Glutamatergic neuron (in vitro differentiated cells): ENCODE data around the gene ARF6. TPM values are rescaled to one million over a fixed set of nuclear protein-coding genes. Genes with fewer than 3 reads are reported as not detected.

Source experiments
- DNase-seq: peaks from one replicate; pipeline ENCODE4 v3.0.0; 2022
- H3K27ac Mint-ChIP-seq: one replicate; pipeline ENCODE4 v1.8.0; 2020; ENCODE audit warnings: mild to moderate bottlenecking, mixed read lengths, inconsistent platforms; ENCODE audit not compliant: unreplicated experiment
- H3K27me3 Mint-ChIP-seq: one replicate; pipeline ENCODE4 v1.8.0; 2020; ENCODE audit warnings: mild to moderate bottlenecking, moderate library complexity, mixed read lengths, inconsistent platforms; ENCODE audit not compliant: unreplicated experiment
- H3K36me3 Mint-ChIP-seq: one replicate; pipeline ENCODE4 v1.8.0; 2020; ENCODE audit warnings: mild to moderate bottlenecking, mixed read lengths, inconsistent platforms; ENCODE audit not compliant: unreplicated experiment
- H3K4me1 Mint-ChIP-seq: one replicate; pipeline ENCODE4 v1.8.0; 2020; ENCODE audit warnings: mild to moderate bottlenecking, low read depth, mixed read lengths, inconsistent platforms; ENCODE audit not compliant: unreplicated experiment
- H3K4me3 Mint-ChIP-seq: one replicate; pipeline ENCODE4 v1.8.0; 2020; ENCODE audit warnings: mild to moderate bottlenecking, mixed read lengths, inconsistent platforms; ENCODE audit not compliant: unreplicated experiment
- H3K9me3 Mint-ChIP-seq: one replicate; pipeline ENCODE4 v1.8.0; 2020; ENCODE audit warnings: mild to moderate bottlenecking, moderate library complexity, mixed read lengths, inconsistent platforms; ENCODE audit not compliant: unreplicated experiment
- CTCF ChIP-seq: fragments of 200-600 bp; sonication (generic); IDR thresholded peaks from one replicate; pipeline ENCODE4 v1.5.0; 2021; ENCODE audit not compliant: partially characterized antibody, unreplicated experiment
- total RNA-seq: library from RNA; stranded (reverse); fragmentation: NEBNext Ultra II Directional; extraction: Animal tissue kit (Norgen Biotek cat#: 25700); gene quantifications from one replicate; pipeline ENCODE4 v1.2.1, GENCODE V29; 2021; ENCODE audit not compliant: unreplicated experiment

Gene ARF6
- total RNA-seq, 1 donor from 2014 or later = 38.8 TPM

GRCh38 chr14:49853158-49853477, 39.8 kb upstream of the ARF6 start:
- peak; percentile 1 for TF ChIP-seq CTCF
- peaks cover 6% of the 10 kb centered on the region for H3K9me3 Mint-ChIP-seq
- no peak for DNase-seq
- H3K36me3 Mint-ChIP-seq = no peaks in the 10 kb centered on the region
- H3K4me3 Mint-ChIP-seq = peak overlapping the region; percentile 96
- peak overlapping the region; percentile 99 for H3K27ac Mint-ChIP-seq
- H3K4me1 Mint-ChIP-seq = peaks cover 3% of the 10 kb centered on the region
- peaks cover 6% of the 10 kb centered on the region for H3K27me3 Mint-ChIP-seq

- TF ChIP-seq CTCF = peak; percentile 36
- Mint-ChIP-seq H3K4me3 (peak overlapping the region; percentile 96), H3K27ac (no peak overlapping the region), H3K9me3 (peaks cover 6% of the 10 kb centered on the region), H3K36me3 (no peaks in the 10 kb centered on the region), H3K4me1 (peaks cover 3% of the 10 kb centered on the region), H3K27me3 (peaks cover 6% of the 10 kb centered on the region)
- DNase-seq = peak; percentile 63
Measured at GRCh38 chr14:49853572-49854375, 39.1 kb upstream of the ARF6 start.

GRCh38 chr14:49857427-49858003, 35.4 kb upstream of the ARF6 start:
- Mint-ChIP-seq H3K9me3 (peaks cover 15% of the 10 kb centered on the region), H3K4me1 (no peaks in the 10 kb centered on the region), H3K27ac (no peak overlapping the region), H3K27me3 (peaks cover 13% of the 10 kb centered on the region), H3K36me3 (no peaks in the 10 kb centered on the region), H3K4me3 (no peak overlapping the region)
- no peak for DNase-seq
- no peak for TF ChIP-seq CTCF

GRCh38 chr14:49858383-49858782, 34.5 kb upstream of the ARF6 start:
- TF ChIP-seq CTCF = no peak
- Mint-ChIP-seq H3K4me3 (no peak overlapping the region), H3K36me3 (no peaks in the 10 kb centered on the region), H3K27ac (no peak overlapping the region), H3K9me3 (peaks cover 17% of the 10 kb centered on the region), H3K4me1 (peaks cover 1% of the 10 kb centered on the region), H3K27me3 (peaks cover 17% of the 10 kb centered on the region)
- no peak for DNase-seq
